SK-N-SH (cell line): ENCODE results near the gene FTO. TPM values are rescaled to one million over a fixed set of nuclear protein-coding genes. Genes with fewer than 3 reads are reported as not detected.

Experiments
- CTCF ChIA-PET: fragments of 300-600, 350-600 bp; formaldehyde crosslinking; extraction: SDS; loops from one replicate; lab custom pipeline; 2021; lab: Yijun Ruan, JAX
- POLR2A ChIA-PET: fragments of 350-600 bp; sonication (Branson Sonifier 250); formaldehyde crosslinking; extraction: SDS; loops from one replicate; lab custom pipeline; 2020; ENCODE audit warnings: antibody characterized with exemption, inconsistent platforms; lab: Yijun Ruan, JAX
- DNase-seq: peaks from one replicate; pipeline ENCODE4 v3.0.0; 2012
- H2AFZ ChIP-seq: fragments of 200-600 bp; sonication (generic); 2 replicates; pipeline ENCODE4 v1.8.1; 2016; ENCODE audit warnings: antibody characterized with exemption, mild to moderate bottlenecking, low read depth
- H3F3A ChIP-seq: fragments of 200-600 bp; sonication (generic); replicated peaks from 2 replicates; pipeline ENCODE3; 2016; ENCODE audit warnings: antibody characterized with exemption, mild to moderate bottlenecking; ENCODE audit not compliant: insufficient read depth
- H3K27ac ChIP-seq, 2 experiments: fragments of 200-500 bp in 1 of 2; fragments of 200-600 bp in 1 of 2; sonication (Bioruptor generic) in 1 of 2; sonication (generic), shearing (Covaris generic) in 1 of 2; 2 replicates each; pipeline versions ENCODE4 v1.5.1 to v1.6.1; 2014 to 2016; ENCODE audit warnings: low read depth in 2 of 2, inconsistent platforms in 1 of 2, low read length in 1 of 2, mild to moderate bottlenecking in 1 of 2, mixed read lengths in 1 of 2
- H3K27me3 ChIP-seq: fragments of 200-600 bp; sonication (generic), shearing (Covaris generic); 2 replicates; pipeline ENCODE4 v1.6.1; 2016; ENCODE audit warnings: mixed run types; ENCODE audit not compliant: insufficient read depth
- H3K36me3 ChIP-seq, 2 experiments: fragments of 200-500 bp in 1 of 2; fragments of 200-600 bp in 1 of 2; sonication (Bioruptor generic) in 1 of 2; sonication (generic) in 1 of 2; replicated peaks in 1 of 2; 2 replicates each; pipeline versions ENCODE3 to v1.5.1; 2014 to 2016; ENCODE audit warnings: low read length in 1 of 2, mild to moderate bottlenecking in 1 of 2; ENCODE audit not compliant: insufficient read depth in 2 of 2, control insufficient read depth in 1 of 2
- H3K4me1 ChIP-seq, 2 experiments: fragments of 200-500 bp in 1 of 2; fragments of 200-600 bp in 1 of 2; sonication (Bioruptor generic) in 1 of 2; sonication (generic), shearing (Covaris generic) in 1 of 2; 2 replicates each; pipeline versions ENCODE4 v1.5.1 to v1.6.1; 2014 to 2016; ENCODE audit warnings: low read depth in 1 of 2, low read length in 1 of 2, mixed run types in 1 of 2; ENCODE audit not compliant: insufficient read depth in 2 of 2, control insufficient read depth in 1 of 2
- H3K4me2 ChIP-seq: fragments of 200-600 bp; sonication (generic), shearing (Covaris generic); 2 replicates; pipeline ENCODE4 v1.6.1; 2017; ENCODE audit warnings: mixed run types
- H3K4me3 ChIP-seq, 2 experiments: fragments of 200-500 bp in 1 of 2; fragments of 200-600 bp in 1 of 2; sonication (Bioruptor generic) in 1 of 2; sonication (generic), shearing (Covaris generic) in 1 of 2; 2 replicates each; pipeline versions ENCODE4 v1.5.1 to v1.8.1; 2014 to 2016; ENCODE audit warnings: low read depth in 2 of 2, inconsistent platforms in 1 of 2, low read length in 1 of 2, mild to moderate bottlenecking in 1 of 2, mixed read lengths in 1 of 2, moderate library complexity in 1 of 2
- H3K79me2 ChIP-seq: fragments of 200-600 bp; sonication (generic); 2 replicates; pipeline ENCODE4 v1.8.1; 2017; ENCODE audit warnings: mild to moderate bottlenecking; ENCODE audit not compliant: insufficient read depth
- H3K9ac ChIP-seq: fragments of 200-600 bp; sonication (generic); 2 replicates; pipeline ENCODE4 v1.6.1; 2017; ENCODE audit warnings: mixed run types
- H3K9me2 ChIP-seq: fragments of 200-600 bp; sonication (generic); 2 replicates; pipeline ENCODE4 v1.6.1; 2017; ENCODE audit warnings: mixed run types
- H3K9me3 ChIP-seq: fragments of 200-600 bp; sonication (generic); 2 replicates; pipeline ENCODE4 v1.6.1; 2017; ENCODE audit warnings: mixed run types, mild to moderate bottlenecking, moderate library complexity
- H4K20me1 ChIP-seq: fragments of 200-600 bp; sonication (generic); 2 replicates; pipeline ENCODE4 v1.6.1; 2017; ENCODE audit warnings: mild to moderate bottlenecking, mixed run types; ENCODE audit not compliant: insufficient read depth
- CHD2 ChIP-seq: fragments of 150-350 bp; IDR thresholded peaks from 2 replicates; pipeline ENCODE4 v1.6.1; 2018; ENCODE audit warnings: low read length; ENCODE audit not compliant: partially characterized antibody
- CTCF ChIP-seq: fragments of 200-600 bp; sonication (generic); IDR thresholded peaks from 2 replicates; pipeline ENCODE4 v1.6.1; 2017; ENCODE audit warnings: antibody characterized with exemption, mild to moderate bottlenecking, moderate library complexity
- ELF1 ChIP-seq: IDR thresholded peaks from 2 replicates; pipeline ENCODE4 v1.4.0; 2012
- EP300 ChIP-seq, 2 experiments: IDR thresholded peaks; 2 replicates each; pipeline versions ENCODE4 v1.4.0 to v1.6.1; 2012; ENCODE audit warnings: borderline replicate concordance in 1 of 2, low read depth in 1 of 2, low read length in 1 of 2
- EZH2phosphoT487 ChIP-seq: fragments of 200-600 bp; sonication (generic); IDR thresholded peaks from 2 replicates; pipeline ENCODE4 v1.6.1; 2017; ENCODE audit warnings: low read depth, mixed run types, mild to moderate bottlenecking, antibody characterized with exemption, moderate library complexity, borderline replicate concordance
- FOXM1 ChIP-seq: IDR thresholded peaks from 2 replicates; pipeline ENCODE4 v1.4.0; 2012; ENCODE audit warnings: low read depth, mild to moderate bottlenecking
- GABPA ChIP-seq: IDR thresholded peaks from 2 replicates; pipeline ENCODE4 v1.4.0; 2012; ENCODE audit warnings: low read depth, mild to moderate bottlenecking
- GATA2 ChIP-seq: sonication (generic); formaldehyde crosslinking; IDR thresholded peaks from 2 replicates; pipeline ENCODE4 v1.5.0; 2020; ENCODE audit warnings: mild to moderate bottlenecking, missing genetic modification reagents
- JUND ChIP-seq: IDR thresholded peaks from 2 replicates; pipeline ENCODE4 v1.4.0; 2012
- MAX ChIP-seq: IDR thresholded peaks from 2 replicates; pipeline ENCODE4 v1.4.0; 2012; ENCODE audit warnings: low read depth
- MEF2A ChIP-seq: IDR thresholded peaks from 2 replicates; pipeline ENCODE4 v1.4.0; 2012; ENCODE audit warnings: low read depth, borderline replicate concordance
- NRF1 ChIP-seq: IDR thresholded peaks from 2 replicates; pipeline ENCODE4 v1.6.1; 2012; ENCODE audit warnings: low read depth, mild to moderate bottlenecking, low read length
- POLR2AphosphoS5 ChIP-seq: IDR thresholded peaks from 2 replicates; pipeline ENCODE4 v1.6.1; 2012; ENCODE audit warnings: low read depth, low read length
- RAD21 ChIP-seq: IDR thresholded peaks from 2 replicates; pipeline ENCODE4 v1.6.1; 2012; ENCODE audit warnings: mild to moderate bottlenecking, low read length
- REST ChIP-seq: IDR thresholded peaks from 2 replicates; pipeline ENCODE4 v1.6.1; 2012; ENCODE audit warnings: mild to moderate bottlenecking, low read depth, low read length, moderate library complexity
- SIN3A ChIP-seq: IDR thresholded peaks from 2 replicates; pipeline ENCODE4 v1.6.1; 2012; ENCODE audit warnings: low read depth, mild to moderate bottlenecking, low read length, moderate library complexity, borderline replicate concordance
- SMC3 ChIP-seq: IDR thresholded peaks from 2 replicates; pipeline ENCODE4 v1.6.1; 2012; ENCODE audit warnings: low read depth, low read length, improper control_type of control experiment
- TEAD4 ChIP-seq: IDR thresholded peaks from 2 replicates; pipeline ENCODE4 v1.4.0; 2012; ENCODE audit warnings: mild to moderate bottlenecking, borderline replicate concordance; ENCODE audit not compliant: insufficient read depth
- USF1 ChIP-seq: IDR thresholded peaks from 2 replicates; pipeline ENCODE4 v1.4.0; 2012; ENCODE audit warnings: low read depth, borderline replicate concordance
- WGBS: methylation state at CpG from one replicate; pipeline ENCODE4 v1.1.6; 2017; ENCODE audit warnings: low lambda C conversion rate; 5-methylcytosine and 5-hydroxymethylcytosine counted together
- polyA plus RNA-seq, 3 experiments: library from polyadenylated mRNA; depleted of rRNA; stranded (reverse); fragments of >200 nt; gene quantifications; 2 replicates each; pipeline ENCODE4 v1.2.3, GENCODE V29; 2012

FTO gene
- polyA plus RNA-seq, 1 of the 3 experiments (the other 2 are of a cell fraction): 41.2 TPM

GRCh38 chr16:53673189-53673588 is 30.8 kb upstream of the FTO start:
- WGBS: 97% methylated on average over 4 of the region's 4 CpGs
- ChIA-PET POLR2A (no interaction called here), CTCF (no interaction called here)
- no peaks in the 10 kb centered on the region for H3F3A ChIP-seq
- no peak for TF ChIP-seq CHD2
- TF ChIP-seq EZH2phosphoT487: no peak
- no peak for TF ChIP-seq SMC3
- TF ChIP-seq REST: no peak
- no peak for TF ChIP-seq CTCF
- TF ChIP-seq USF1: no peak
- TF ChIP-seq MAX: no peak
- no peaks in the 10 kb centered on the region for H4K20me1 ChIP-seq
- H2AFZ ChIP-seq: no peak overlapping the region
- H3K4me3 ChIP-seq: no peak overlapping the region
- H3K4me2 ChIP-seq: no peak overlapping the region
- H3K9me3 ChIP-seq: no peaks in the 10 kb centered on the region
- no peak overlapping the region for H3K9ac ChIP-seq
- no peaks in the 10 kb centered on the region for H3K9me2 ChIP-seq
- DNase-seq: no peak
- no peak overlapping the region for H3K27ac ChIP-seq
- no peaks in the 10 kb centered on the region for H3K27me3 ChIP-seq
- no peaks in the 10 kb centered on the region for H3K79me2 ChIP-seq
- peaks cover 6 to 28% of the 10 kb centered on the region in 2 experiments for H3K36me3 ChIP-seq
- H3K4me1 ChIP-seq: peaks cover 0 to 3% of the 10 kb centered on the region in 2 experiments; a peak in 2 of 4 replicates

- Histone ChIP-seq H3K9me2 (no peaks in the 10 kb centered on the region), H3F3A (no peaks in the 10 kb centered on the region), H3K4me1 (peaks cover 0 to 3% of the 10 kb centered on the region in 2 experiments; a peak in 2 of 4 replicates), H3K27ac (no peak overlapping the region; a peak in 1 of 4 replicates), H2AFZ (no peak overlapping the region), H4K20me1 (no peaks in the 10 kb centered on the region), H3K4me3 (no peak overlapping the region), H3K9ac (no peak overlapping the region), H3K9me3 (no peaks in the 10 kb centered on the region), H3K36me3 (peaks cover 23% of the 10 kb centered on the region in 2 experiments), H3K79me2 (no peaks in the 10 kb centered on the region), H3K4me2 (no peak overlapping the region), H3K27me3 (no peaks in the 10 kb centered on the region)
- ChIA-PET POLR2A (no interaction called here), CTCF (interaction anchor here (0.6 to 1.2 kb wide), 2 partner anchors 13 to 128 kb away, joined by 3 to 4 read pairs; no protein-coding TSS in a partner anchor)
- no peak for DNase-seq
- WGBS: 100% methylated on average over 1 of the region's 1 CpG
- TF ChIP-seq GABPA: no peak
- TF ChIP-seq NRF1: no peak
- TF ChIP-seq FOXM1: no peak
- TF ChIP-seq SIN3A: no peak
- TF ChIP-seq JUND: no peak
- no peak for TF ChIP-seq GATA2 (CRISPR knock-in tag)
- no peak for TF ChIP-seq TEAD4
- no peak for TF ChIP-seq RAD21
- no peak for TF ChIP-seq ELF1
- TF ChIP-seq EP300 (IDR thresholded peaks at IDR 0.05; ENCODE audit: borderline replicate concordance in 1 of 2, low read depth in 1 of 2, low read length in 1 of 2): no peak
- no peak for TF ChIP-seq MEF2A
- TF ChIP-seq POLR2AphosphoS5: no peak
Observed at GRCh38 chr16:53678155-53678554, 25.8 kb upstream of the FTO start.
